ENCODE data around the gene ADRA2C.

Gene ADRA2C

GRCh38 chr4:3802571-3803474 is 36.6 kb downstream of the ADRA2C start:
- Histone ChIP-seq H3K4me3 (ENCODE audit: low read length, poor library complexity, severe bottlenecking) (no peak overlapping the region), H4K20me1 (ENCODE audit: insufficient read depth, low read length, poor library complexity, severe bottlenecking) (no peaks in the 10 kb centered on the region), H3K9me2 (replicated peaks; ENCODE audit: low read depth, low read length) (no peaks in the 10 kb centered on the region), H3K36me3 (ENCODE audit: insufficient read depth, low read length) (no peaks in the 10 kb centered on the region), H3F3A (ENCODE audit: low read depth) (no peaks in the 10 kb centered on the region), H2AFZ (ENCODE audit: low read length) (no peak overlapping the region), H3K4me1 (ENCODE audit: insufficient read depth, low read length, poor library complexity, severe bottlenecking) (no peaks in the 10 kb centered on the region), H3K9me3 (ENCODE audit: insufficient read depth, low read depth, low read length) (no peaks in the 10 kb centered on the region; the same call in 1 of the 2 replicates), H3K9ac (ENCODE audit: low read depth, low read length, poor library complexity, severe bottlenecking) (no peak overlapping the region), H3K27me3 (ENCODE audit: insufficient read depth, low read length, poor library complexity, severe bottlenecking) (no peaks in the 10 kb centered on the region), H3K4me2 (ENCODE audit: low read depth, low read length, poor library complexity, severe bottlenecking) (no peak overlapping the region), H3K79me2 (ENCODE audit: insufficient read depth, low read length) (no peaks in the 10 kb centered on the region)
- no peak for TF ChIP-seq CTCF (conservative IDR thresholded peaks at IDR 0.05; ENCODE audit: low read length)
- TF ChIP-seq EZH2phosphoT487 (IDR thresholded peaks at IDR 0.05; ENCODE audit: borderline replicate concordance), result no peak

GRCh38 chr4:3803475-3803847 is 37.3 kb downstream of the ADRA2C start:
- no peaks in the 10 kb centered on the region for H3K36me3 ChIP-seq (ENCODE audit: insufficient read depth, low read length)
- no peak overlapping the region for H3K4me3 ChIP-seq (ENCODE audit: low read length, poor library complexity, severe bottlenecking)
- H3K79me2 ChIP-seq (ENCODE audit: insufficient read depth, low read length), result no peaks in the 10 kb centered on the region
- H3F3A ChIP-seq (ENCODE audit: low read depth), result no peaks in the 10 kb centered on the region
- no peaks in the 10 kb centered on the region; the same call in 1 of the 2 replicates for H3K9me3 ChIP-seq (ENCODE audit: insufficient read depth, low read depth, low read length)
- no peaks in the 10 kb centered on the region for H3K9me2 ChIP-seq (replicated peaks; ENCODE audit: low read depth, low read length)
- no peak overlapping the region for H3K4me2 ChIP-seq (ENCODE audit: low read depth, low read length, poor library complexity, severe bottlenecking)
- no peaks in the 10 kb centered on the region for H3K27me3 ChIP-seq (ENCODE audit: insufficient read depth, low read length, poor library complexity, severe bottlenecking)
- no peak overlapping the region for H3K9ac ChIP-seq (ENCODE audit: low read depth, low read length, poor library complexity, severe bottlenecking)
- H2AFZ ChIP-seq (ENCODE audit: low read length), result no peak overlapping the region
- H4K20me1 ChIP-seq (ENCODE audit: insufficient read depth, low read length, poor library complexity, severe bottlenecking), result no peaks in the 10 kb centered on the region
- TF ChIP-seq EZH2phosphoT487 (IDR thresholded peaks at IDR 0.05; ENCODE audit: borderline replicate concordance), result no peak
- H3K4me1 ChIP-seq (ENCODE audit: insufficient read depth, low read length, poor library complexity, severe bottlenecking), result no peaks in the 10 kb centered on the region

DNA sequence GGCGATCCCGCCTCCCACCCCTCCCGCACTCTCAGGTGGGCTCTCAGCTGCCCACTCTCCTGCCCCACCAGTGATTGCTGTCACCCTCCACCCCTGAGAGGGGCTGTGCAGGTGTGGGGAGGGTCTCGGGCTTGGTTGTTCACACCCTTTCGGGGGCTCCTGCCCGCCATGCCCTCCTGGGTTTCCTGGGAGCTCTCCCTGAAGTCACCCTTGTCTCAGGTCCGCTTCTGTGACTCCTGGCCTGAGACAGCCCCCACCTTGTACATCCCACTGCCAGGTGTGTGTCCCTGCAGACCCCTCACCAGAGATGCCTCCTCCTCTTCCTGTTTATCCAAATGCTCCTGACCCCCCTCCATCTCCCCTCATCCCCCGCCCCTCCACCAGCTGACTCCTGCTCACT is 37.8 kb downstream of the ADRA2C start:
- H3K4me3 ChIP-seq (ENCODE audit: low read length, poor library complexity, severe bottlenecking), result no peak overlapping the region
- H3K27me3 ChIP-seq (ENCODE audit: insufficient read depth, low read length, poor library complexity, severe bottlenecking), result no peaks in the 10 kb centered on the region
- H3K4me2 ChIP-seq (ENCODE audit: low read depth, low read length, poor library complexity, severe bottlenecking), result no peak overlapping the region
- H3K9me3 ChIP-seq (ENCODE audit: insufficient read depth, low read depth, low read length), result no peaks in the 10 kb centered on the region; the same call in 1 of the 2 replicates
- TF ChIP-seq CTCF (conservative IDR thresholded peaks at IDR 0.05; ENCODE audit: low read length) (no peak), EZH2phosphoT487 (IDR thresholded peaks at IDR 0.05; ENCODE audit: borderline replicate concordance) (no peak)
- no peak overlapping the region for H3K9ac ChIP-seq (ENCODE audit: low read depth, low read length, poor library complexity, severe bottlenecking)
- no peaks in the 10 kb centered on the region for H4K20me1 ChIP-seq (ENCODE audit: insufficient read depth, low read length, poor library complexity, severe bottlenecking)
- no peaks in the 10 kb centered on the region for H3K36me3 ChIP-seq (ENCODE audit: insufficient read depth, low read length)
- no peaks in the 10 kb centered on the region for H3F3A ChIP-seq (ENCODE audit: low read depth)
- H3K79me2 ChIP-seq (ENCODE audit: insufficient read depth, low read length), result no peaks in the 10 kb centered on the region
- no peaks in the 10 kb centered on the region for H3K4me1 ChIP-seq (ENCODE audit: insufficient read depth, low read length, poor library complexity, severe bottlenecking)
- H3K9me2 ChIP-seq (replicated peaks; ENCODE audit: low read depth, low read length), result no peaks in the 10 kb centered on the region
- H2AFZ ChIP-seq (ENCODE audit: low read length), result no peak overlapping the region

All from Loucy (cell line).